Measurements from ENCODE around the gene ALDH2. TPM values are rescaled to one million over a fixed set of nuclear protein-coding genes. Genes with fewer than 3 reads are reported as not detected.

The ALDH2 gene
- polyA plus RNA-seq, 1 of the 3 experiments (the other 2 are of a cell fraction): 67.5 TPM

GRCh38 chr12:111757361-111758119 lies 9.2 kb upstream of the ALDH2 start:
- ChIA-PET POLR2A (interaction anchor here (0.6 to 1.0 kb wide), 2 partner anchors 9 to 12 kb away, joined by 3 to 5 read pairs; partner anchors contain the start of gene ALDH2), CTCF (interaction anchor here (8.6 kb wide), 1 partner anchor 55 kb away, joined by 101 read pairs; no protein-coding TSS in a partner anchor)

GRCh38 chr12:111758120-111758561 lies 8.6 kb upstream of the ALDH2 start:
- POLR2A ChIA-PET: interaction anchor here (1.0 kb wide), 1 partner anchor 9 kb away, joined by 3 read pairs; the partner anchor contains the start of gene ALDH2
- Histone ChIP-seq H3K27me3 (ENCODE audit: insufficient read depth) (no peaks in the 10 kb centered on the region), H2AFZ (ENCODE audit: low read depth) (no peak overlapping the region), H3K79me2 (ENCODE audit: insufficient read depth) (no peaks in the 10 kb centered on the region), H3K36me3 (replicated peaks in 1 of 2; ENCODE audit: control insufficient read depth in 1 of 2, insufficient read depth in 2 of 2, low read length in 1 of 2) (peaks cover 0 to 12% of the 10 kb centered on the region in 2 experiments), H3K9me2 (no peaks in the 10 kb centered on the region), H3K9ac (no peak overlapping the region), H3K27ac (ENCODE audit: low read depth in 2 of 2, low read length in 1 of 2) (peak overlapping the region in 1 of 2 experiments; percentile 8; a peak in 1 of 4 replicates), H3F3A (replicated peaks; ENCODE audit: insufficient read depth) (no peaks in the 10 kb centered on the region), H3K4me3 (ENCODE audit: low read depth in 2 of 2, low read length in 1 of 2) (no peak overlapping the region), H3K9me3 (no peaks in the 10 kb centered on the region), H3K4me1 (ENCODE audit: control insufficient read depth in 1 of 2, insufficient read depth in 2 of 2, low read depth in 1 of 2, low read length in 1 of 2) (peaks cover 0 to 26% of the 10 kb centered on the region in 2 experiments; a peak in 1 of 4 replicates), H3K4me2 (no peak overlapping the region), H4K20me1 (ENCODE audit: insufficient read depth) (no peaks in the 10 kb centered on the region)
- 88% methylated on average over 3 of the region's 9 CpGs for WGBS (ENCODE audit: low lambda C conversion rate)
- CTCF ChIA-PET: interaction anchor here (8.6 kb wide), 1 partner anchor 54 kb away, joined by 101 read pairs; no protein-coding TSS in a partner anchor
- no peak for TF ChIP-seq FOXM1 (IDR thresholded peaks at IDR 0.05; ENCODE audit: low read depth)
- no peak for TF ChIP-seq GABPA (IDR thresholded peaks at IDR 0.05; ENCODE audit: low read depth)
- no peak for TF ChIP-seq SMC3 (IDR thresholded peaks at IDR 0.05; ENCODE audit: low read depth, low read length)
- TF ChIP-seq POLR2AphosphoS5 (IDR thresholded peaks at IDR 0.05; ENCODE audit: low read depth, low read length): no peak
- TF ChIP-seq YY1 (IDR thresholded peaks at IDR 0.05; ENCODE audit: low read depth): no peak
- TF ChIP-seq IRF3 (IDR thresholded peaks at IDR 0.05; ENCODE audit: low read depth, low read length): no peak
- TF ChIP-seq FOSL2 (IDR thresholded peaks at IDR 0.05; ENCODE audit: borderline replicate concordance, low read depth): no peak
- TF ChIP-seq EZH2phosphoT487 (IDR thresholded peaks at IDR 0.05; ENCODE audit: borderline replicate concordance, low read depth): no peak
- no peak for TF ChIP-seq MAX (IDR thresholded peaks at IDR 0.05; ENCODE audit: low read depth)
- TF ChIP-seq MXI1 (IDR thresholded peaks at IDR 0.05; ENCODE audit: low read depth, low read length): no peak
- TF ChIP-seq RFX5 (IDR thresholded peaks at IDR 0.05; ENCODE audit: low read length): no peak
- no peak for TF ChIP-seq USF1 (IDR thresholded peaks at IDR 0.05; ENCODE audit: borderline replicate concordance, low read depth)
- no peak for TF ChIP-seq JUND (IDR thresholded peaks at IDR 0.05)
- no peak for DNase-seq

More at GRCh38 chr12:111757361-111758119, 9.2 kb upstream of the ALDH2 start:
- H3K4me2 ChIP-seq: no peak overlapping the region
- no peak for DNase-seq
- H2AFZ ChIP-seq (ENCODE audit: low read depth): no peak overlapping the region
- H3K9me2 ChIP-seq: no peaks in the 10 kb centered on the region
- H3F3A ChIP-seq (replicated peaks; ENCODE audit: insufficient read depth): no peaks in the 10 kb centered on the region
- TF ChIP-seq TAF1 (IDR thresholded peaks at IDR 0.05; ENCODE audit: borderline replicate concordance, low read depth, low read length): no peak
- TF ChIP-seq SMC3 (IDR thresholded peaks at IDR 0.05; ENCODE audit: low read depth, low read length): no peak
- no peak for TF ChIP-seq RCOR1 (IDR thresholded peaks at IDR 0.05; ENCODE audit: low read length)
- no peak for TF ChIP-seq EZH2phosphoT487 (IDR thresholded peaks at IDR 0.05; ENCODE audit: borderline replicate concordance, low read depth)
- TF ChIP-seq ZBTB33 (IDR thresholded peaks at IDR 0.05; ENCODE audit: borderline replicate concordance, low read depth): no peak
- TF ChIP-seq FOXM1 (IDR thresholded peaks at IDR 0.05; ENCODE audit: low read depth): no peak
- no peak for TF ChIP-seq MXI1 (IDR thresholded peaks at IDR 0.05; ENCODE audit: low read depth, low read length)
- no peak for TF ChIP-seq GATA2 (CRISPR knock-in tag; IDR thresholded peaks at IDR 0.05)
- H3K79me2 ChIP-seq (ENCODE audit: insufficient read depth): no peaks in the 10 kb centered on the region
- no peak overlapping the region for H3K4me3 ChIP-seq (ENCODE audit: low read depth in 2 of 2, low read length in 1 of 2)
- H3K9ac ChIP-seq: no peak overlapping the region
- H3K27ac ChIP-seq (ENCODE audit: low read depth in 2 of 2, low read length in 1 of 2): peak overlapping the region in 1 of 2 experiments; percentile 8; a peak in 1 of 4 replicates
- no peaks in the 10 kb centered on the region for H3K9me3 ChIP-seq
- H3K27me3 ChIP-seq (ENCODE audit: insufficient read depth): no peaks in the 10 kb centered on the region
- peaks cover 0 to 27% of the 10 kb centered on the region in 2 experiments; a peak in 1 of 4 replicates for H3K4me1 ChIP-seq (ENCODE audit: control insufficient read depth in 1 of 2, insufficient read depth in 2 of 2, low read depth in 1 of 2, low read length in 1 of 2)
- no peaks in the 10 kb centered on the region for H4K20me1 ChIP-seq (ENCODE audit: insufficient read depth)
- WGBS (ENCODE audit: low lambda C conversion rate): 80% methylated on average over 10 of the region's 15 CpGs
- H3K36me3 ChIP-seq (replicated peaks in 1 of 2; ENCODE audit: control insufficient read depth in 1 of 2, insufficient read depth in 2 of 2, low read length in 1 of 2): peaks cover 0 to 12% of the 10 kb centered on the region in 2 experiments
